T-helper 2 cell treated with Interferon-gamma antibody and Interleukin-4, amounts not matched to agents 5 μg/mL and 100 μg/mL, for 36 hours (primary cell): ENCODE results near the gene SLC22A3.

Source experiments
- DNase-seq: peaks from one replicate; pipeline ENCODE4 v3.0.0; 2021; ENCODE audit warnings: low spot score
- H3K27ac Mint-ChIP-seq: one replicate; pipeline ENCODE4 v1.8.0; 2021; ENCODE audit warnings: mild to moderate bottlenecking, mixed read lengths
- H3K27me3 Mint-ChIP-seq: one replicate; pipeline ENCODE4 v1.8.0; 2021; ENCODE audit warnings: low read depth, mixed read lengths
- H3K36me3 Mint-ChIP-seq: one replicate; pipeline ENCODE4 v1.8.0; 2021; ENCODE audit warnings: low read depth, mixed read lengths
- H3K4me1 Mint-ChIP-seq: one replicate; pipeline ENCODE4 v1.8.0; 2021; ENCODE audit warnings: low read depth, mixed read lengths
- H3K4me3 Mint-ChIP-seq: one replicate; pipeline ENCODE4 v1.8.0; 2022; ENCODE audit warnings: mild to moderate bottlenecking, moderate library complexity, mixed read lengths
- H3K9me3 Mint-ChIP-seq: one replicate; pipeline ENCODE4 v1.8.0; 2021; ENCODE audit warnings: mixed read lengths

Gene SLC22A3

GRCh38 chr6:160327981-160328380 lies 20.2 kb upstream of the SLC22A3 start:
- Mint-ChIP-seq H3K36me3 (no peaks in the 10 kb centered on the region), H3K27me3 (peaks cover 3% of the 10 kb centered on the region), H3K9me3 (no peaks in the 10 kb centered on the region), H3K4me3 (no peak overlapping the region), H3K4me1 (no peaks in the 10 kb centered on the region), H3K27ac (no peak overlapping the region)
- DNase-seq = no peak

GRCh38 chr6:160328447-160328846 lies 19.7 kb upstream of the SLC22A3 start:
- no peaks in the 10 kb centered on the region for H3K36me3 Mint-ChIP-seq
- H3K9me3 Mint-ChIP-seq = no peaks in the 10 kb centered on the region
- H3K4me3 Mint-ChIP-seq = no peak overlapping the region
- H3K27ac Mint-ChIP-seq = no peak overlapping the region
- H3K27me3 Mint-ChIP-seq = peaks cover 3% of the 10 kb centered on the region
- DNase-seq = no peak
- no peaks in the 10 kb centered on the region for H3K4me1 Mint-ChIP-seq

GRCh38 chr6:160329188-160329587 lies 19.0 kb upstream of the SLC22A3 start:
- no peak for DNase-seq
- Mint-ChIP-seq H3K27me3 (peaks cover 5% of the 10 kb centered on the region), H3K27ac (no peak overlapping the region)

GRCh38 chr6:160330619-160331018 lies 17.6 kb upstream of the SLC22A3 start:
- no peak for DNase-seq
- Mint-ChIP-seq H3K27ac (no peak overlapping the region), H3K9me3 (no peaks in the 10 kb centered on the region), H3K4me1 (no peaks in the 10 kb centered on the region), H3K4me3 (no peak overlapping the region), H3K27me3 (peaks cover 5% of the 10 kb centered on the region), H3K36me3 (no peaks in the 10 kb centered on the region)

More at GRCh38 chr6:160329188-160329587, 19.0 kb upstream of the SLC22A3 start:
- no peaks in the 10 kb centered on the region for H3K36me3 Mint-ChIP-seq
- no peak overlapping the region for H3K4me3 Mint-ChIP-seq
- no peaks in the 10 kb centered on the region for H3K9me3 Mint-ChIP-seq
- H3K4me1 Mint-ChIP-seq = no peaks in the 10 kb centered on the region

- Mint-ChIP-seq H3K27ac (no peak overlapping the region), H3K9me3 (no peaks in the 10 kb centered on the region), H3K4me3 (no peak overlapping the region), H3K4me1 (no peaks in the 10 kb centered on the region), H3K27me3 (peaks cover 5% of the 10 kb centered on the region), H3K36me3 (no peaks in the 10 kb centered on the region)
- DNase-seq = no peak
These were observed 17.0 kb upstream of the SLC22A3 start for GRCh38 chr6:160331204-160331603.

GRCh38 chr6:160331753-160332152 lies 16.4 kb upstream of the SLC22A3 start:
- Mint-ChIP-seq H3K4me1 (no peaks in the 10 kb centered on the region), H3K36me3 (no peaks in the 10 kb centered on the region), H3K27me3 (peaks cover 5% of the 10 kb centered on the region), H3K4me3 (no peak overlapping the region), H3K9me3 (no peaks in the 10 kb centered on the region), H3K27ac (no peak overlapping the region)
- DNase-seq = no peak

- Mint-ChIP-seq H3K4me1 (no peaks in the 10 kb centered on the region), H3K27ac (no peak overlapping the region), H3K9me3 (no peaks in the 10 kb centered on the region), H3K4me3 (no peak overlapping the region), H3K27me3 (peaks cover 7% of the 10 kb centered on the region), H3K36me3 (no peaks in the 10 kb centered on the region)
- no peak for DNase-seq
These were observed 15.1 kb upstream of the SLC22A3 start for GRCh38 chr6:160333101-160333500.

GRCh38 chr6:160333841-160334240 lies 14.3 kb upstream of the SLC22A3 start:
- no peak overlapping the region for H3K27ac Mint-ChIP-seq
- peaks cover 10% of the 10 kb centered on the region for H3K27me3 Mint-ChIP-seq
- H3K4me3 Mint-ChIP-seq = no peak overlapping the region
- no peaks in the 10 kb centered on the region for H3K4me1 Mint-ChIP-seq
- no peak for DNase-seq
- no peaks in the 10 kb centered on the region for H3K36me3 Mint-ChIP-seq
- H3K9me3 Mint-ChIP-seq = no peaks in the 10 kb centered on the region

GRCh38 chr6:160336200-160336599 lies 12.0 kb upstream of the SLC22A3 start:
- no peak for DNase-seq
- Mint-ChIP-seq H3K27me3 (peaks cover 11% of the 10 kb centered on the region), H3K9me3 (no peaks in the 10 kb centered on the region), H3K36me3 (no peaks in the 10 kb centered on the region), H3K27ac (no peak overlapping the region), H3K4me1 (no peaks in the 10 kb centered on the region), H3K4me3 (no peak overlapping the region)

- Mint-ChIP-seq H3K4me3 (no peak overlapping the region), H3K27ac (no peak overlapping the region), H3K27me3 (peaks cover 11% of the 10 kb centered on the region), H3K4me1 (no peaks in the 10 kb centered on the region), H3K36me3 (no peaks in the 10 kb centered on the region), H3K9me3 (no peaks in the 10 kb centered on the region)
- no peak for DNase-seq
These were observed 10.9 kb upstream of the SLC22A3 start for GRCh38 chr6:160337301-160337700.

GRCh38 chr6:160337991-160338390 lies 10.2 kb upstream of the SLC22A3 start:
- peaks cover 14% of the 10 kb centered on the region for H3K27me3 Mint-ChIP-seq
- DNase-seq = no peak
- H3K36me3 Mint-ChIP-seq = no peaks in the 10 kb centered on the region

GRCh38 chr6:160343144-160343543 lies 5.0 kb upstream of the SLC22A3 start:
- Mint-ChIP-seq H3K9me3 (no peaks in the 10 kb centered on the region), H3K36me3 (no peaks in the 10 kb centered on the region), H3K4me3 (no peak overlapping the region), H3K27ac (no peak overlapping the region), H3K27me3 (peaks cover 37% of the 10 kb centered on the region), H3K4me1 (no peaks in the 10 kb centered on the region)
- DNase-seq = no peak

More at GRCh38 chr6:160337991-160338390, 10.2 kb upstream of the SLC22A3 start:
- H3K4me3 Mint-ChIP-seq = no peak overlapping the region
- H3K27ac Mint-ChIP-seq = no peak overlapping the region
- no peaks in the 10 kb centered on the region for H3K4me1 Mint-ChIP-seq
- H3K9me3 Mint-ChIP-seq = no peaks in the 10 kb centered on the region

GRCh38 chr6:160344271-160344670 lies 3.9 kb upstream of the SLC22A3 start:
- peaks cover 41% of the 10 kb centered on the region for H3K27me3 Mint-ChIP-seq
- H3K4me3 Mint-ChIP-seq = no peak overlapping the region
- H3K27ac Mint-ChIP-seq = no peak overlapping the region

GRCh38 chr6:160347259-160348222 lies 637 bp upstream of the SLC22A3 start:
- Mint-ChIP-seq H3K9me3 (no peaks in the 10 kb centered on the region), H3K27me3 (peaks cover 59% of the 10 kb centered on the region), H3K4me3 (no peak overlapping the region), H3K27ac (no peak overlapping the region), H3K36me3 (no peaks in the 10 kb centered on the region), H3K4me1 (no peaks in the 10 kb centered on the region)
- no peak for DNase-seq

More at GRCh38 chr6:160344271-160344670, 3.9 kb upstream of the SLC22A3 start:
- no peaks in the 10 kb centered on the region for H3K36me3 Mint-ChIP-seq
- H3K4me1 Mint-ChIP-seq = no peaks in the 10 kb centered on the region
- no peaks in the 10 kb centered on the region for H3K9me3 Mint-ChIP-seq
- no peak for DNase-seq
